Stimulated activated CD8-positive, alpha-beta memory T cell treated with anti-CD3 and anti-CD28 coated beads, Interleukin-4, amount 100 ng/mL, for 24 hours (primary cell): ENCODE results near the gene POU2AF2.

Source experiments
- DNase-seq: peaks from one replicate; pipeline ENCODE4 v3.0.0-alpha.2; 2020; ENCODE audit warnings: low read depth

The POU2AF2 gene

GRCh38 chr11:111331711-111332479 lies 86.4 kb downstream of the POU2AF2 start:
- DNase-seq: no peak

GRCh38 chr11:111334532-111335502 lies 89.3 kb downstream of the POU2AF2 start:
- no peak for DNase-seq

DNA sequence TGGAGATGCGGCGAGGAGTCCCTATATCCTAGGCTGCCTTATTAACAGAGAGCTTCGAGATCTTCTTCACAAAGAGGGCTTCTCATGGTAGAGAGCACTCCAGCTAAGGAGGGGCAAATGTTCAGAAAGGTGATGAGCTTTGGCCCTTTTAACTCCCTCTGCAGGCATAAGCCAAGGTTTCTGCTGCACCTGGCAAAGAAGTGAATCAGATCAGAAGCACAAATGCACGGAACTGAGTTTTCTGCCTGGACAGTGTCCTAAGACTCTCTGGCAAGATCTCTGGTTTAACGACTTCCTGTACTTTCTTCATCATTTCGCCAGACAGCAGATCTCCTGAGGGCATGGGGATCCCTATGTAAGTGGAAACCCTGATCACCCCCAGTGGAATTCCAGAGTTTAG lies 90.0 kb downstream of the POU2AF2 start:
- DNase-seq: no peak
